RWPE1 (cell line): ENCODE measurements around the gene MTHFD2L.
A peak's percentile ranks its signal among the peaks of the same experiment; 100 is the strongest.

Experiments
- CTCF ChIA-PET: fragments of 350-600 bp; sonication (Branson Sonifier 250); formaldehyde crosslinking; extraction: SDS; loops from one replicate; lab custom pipeline; 2021; lab: Yijun Ruan, JAX
- POLR2A ChIA-PET: fragments of 400-600 bp; formaldehyde crosslinking; extraction: SDS; loops from one replicate; lab custom pipeline; 2020; ENCODE audit warnings: antibody characterized with exemption; ENCODE audit not compliant: low non-redundant PET; lab: Yijun Ruan, JAX
- DNase-seq: peaks from one replicate; pipeline ENCODE4 v3.0.0; 2012; ENCODE audit warnings: low spot score
- H3K27ac ChIP-seq: fragments of 450-650 bp; 2 replicates; pipeline ENCODE4 v1.5.1; 2017
- CTCF ChIP-seq: fragments of 450-650 bp; conservative IDR thresholded peaks from 2 replicates; pipeline ENCODE4 v1.5.1; 2017; ENCODE audit warnings: low read depth, mild to moderate bottlenecking

Gene MTHFD2L

GRCh38 chr4:74223801-74224200, 65.9 kb downstream of the MTHFD2L start:
- ChIA-PET CTCF (interaction anchor here (0.7 kb wide), 1 partner anchor 126 kb away, joined by 3 read pairs; no protein-coding TSS in a partner anchor), POLR2A (no interaction called here)

GRCh38 chr4:74228691-74229640, 71.0 kb downstream of the MTHFD2L start:
- peak; percentile 51 for DNase-seq
- POLR2A ChIA-PET, result no interaction called here
- H3K27ac ChIP-seq, result no peak overlapping the region
- TF ChIP-seq CTCF, result peak; percentile 81
- CTCF ChIA-PET, result interaction anchor here (0.5 to 1.5 kb wide), 26 partner anchors 12 to 1024 kb away, joined by 3 to 9 read pairs (median 4); no protein-coding TSS in a partner anchor

More at GRCh38 chr4:74223801-74224200, 65.9 kb downstream of the MTHFD2L start:
- TF ChIP-seq CTCF, result no peak
- DNase-seq, result peak; percentile 45
- H3K27ac ChIP-seq, result no peak overlapping the region

- no peak for TF ChIP-seq CTCF
- CTCF ChIA-PET, result interaction anchor here (0.6 kb wide), 1 partner anchor 46 kb away, joined by 3 read pairs; no protein-coding TSS in a partner anchor
- POLR2A ChIA-PET, result no interaction called here
- peak; percentile 57 for DNase-seq
- H3K27ac ChIP-seq, result peak overlapping the region; percentile 72; the same call in 1 of the 2 replicates
Measured at GRCh38 chr4:74230902-74231499, 73.1 kb downstream of the MTHFD2L start.

GRCh38 chr4:74235135-74235534, 77.2 kb downstream of the MTHFD2L start:
- no peak overlapping the region for H3K27ac ChIP-seq
- POLR2A ChIA-PET, result no interaction called here
- CTCF ChIA-PET, result no interaction called here
- no peak for TF ChIP-seq CTCF
- DNase-seq, result no peak

GRCh38 chr4:74237425-74237966, 79.6 kb downstream of the MTHFD2L start:
- POLR2A ChIA-PET, result no interaction called here
- CTCF ChIA-PET, result interaction anchor here (0.6 kb wide), 1 partner anchor 127 kb away, joined by 3 read pairs; no protein-coding TSS in a partner anchor
- DNase-seq, result no peak
- no peak for TF ChIP-seq CTCF
- no peak overlapping the region for H3K27ac ChIP-seq

- ChIA-PET CTCF (no interaction called here), POLR2A (no interaction called here)
- no peak for TF ChIP-seq CTCF
- no peak overlapping the region for H3K27ac ChIP-seq
- DNase-seq, result no peak
Measured at GRCh38 chr4:74244049-74244448, 86.1 kb downstream of the MTHFD2L start.
